Measurements from ENCODE around the gene RFT1. TPM values are rescaled to one million over a fixed set of nuclear protein-coding genes. Genes with fewer than 3 reads are reported as not detected.
A peak's percentile ranks its signal among the peaks of the same experiment; 100 is the strongest.

The RFT1 gene
- total RNA-seq, 1 donor from 2014 or later: 15.5 TPM

DNA sequence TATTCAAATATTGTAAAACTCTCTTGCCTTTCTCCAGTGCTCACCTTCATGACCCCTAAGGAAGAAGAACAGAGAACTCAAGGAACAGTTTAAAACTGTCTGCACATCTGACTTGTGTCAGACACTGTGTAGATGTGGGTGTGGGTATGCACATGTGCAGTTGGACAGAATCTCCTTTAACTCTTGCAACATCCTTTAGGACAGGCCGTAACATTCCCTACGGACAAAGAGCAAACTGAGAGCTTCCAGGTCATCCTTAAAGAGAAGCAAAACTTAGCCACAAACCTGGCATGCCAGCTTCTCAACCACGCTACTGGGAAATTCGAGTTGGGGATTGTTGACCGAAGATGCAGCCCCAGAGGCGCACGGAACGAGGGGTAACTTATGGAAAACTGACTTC lies 80.2 kb downstream of the RFT1 start:
- H3K4me3 ChIP-seq (ENCODE audit: low read depth, low read length): no peak overlapping the region
- no peaks in the 10 kb centered on the region for H3K27me3 ChIP-seq (ENCODE audit: control insufficient read depth, insufficient read depth, low read length)
- DNase-seq (ENCODE audit: low read depth) (no peak), FAIRE-seq (no peak)
- no peaks in the 10 kb centered on the region for H3K36me3 ChIP-seq (ENCODE audit: control insufficient read depth, insufficient read depth, low read length)
- TF ChIP-seq, protein P1, sequence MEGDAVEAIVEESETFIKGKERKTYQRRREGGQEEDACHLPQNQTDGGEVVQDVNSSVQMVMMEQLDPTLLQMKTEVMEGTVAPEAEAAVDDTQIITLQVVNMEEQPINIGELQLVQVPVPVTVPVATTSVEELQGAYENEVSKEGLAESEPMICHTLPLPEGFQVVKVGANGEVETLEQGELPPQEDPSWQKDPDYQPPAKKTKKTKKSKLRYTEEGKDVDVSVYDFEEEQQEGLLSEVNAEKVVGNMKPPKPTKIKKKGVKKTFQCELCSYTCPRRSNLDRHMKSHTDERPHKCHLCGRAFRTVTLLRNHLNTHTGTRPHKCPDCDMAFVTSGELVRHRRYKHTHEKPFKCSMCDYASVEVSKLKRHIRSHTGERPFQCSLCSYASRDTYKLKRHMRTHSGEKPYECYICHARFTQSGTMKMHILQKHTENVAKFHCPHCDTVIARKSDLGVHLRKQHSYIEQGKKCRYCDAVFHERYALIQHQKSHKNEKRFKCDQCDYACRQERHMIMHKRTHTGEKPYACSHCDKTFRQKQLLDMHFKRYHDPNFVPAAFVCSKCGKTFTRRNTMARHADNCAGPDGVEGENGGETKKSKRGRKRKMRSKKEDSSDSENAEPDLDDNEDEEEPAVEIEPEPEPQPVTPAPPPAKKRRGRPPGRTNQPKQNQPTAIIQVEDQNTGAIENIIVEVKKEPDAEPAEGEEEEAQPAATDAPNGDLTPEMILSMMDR (IDR thresholded peaks at IDR 0.05; ENCODE audit: insufficient read depth, low read length, severe bottlenecking): no peak

DNA sequence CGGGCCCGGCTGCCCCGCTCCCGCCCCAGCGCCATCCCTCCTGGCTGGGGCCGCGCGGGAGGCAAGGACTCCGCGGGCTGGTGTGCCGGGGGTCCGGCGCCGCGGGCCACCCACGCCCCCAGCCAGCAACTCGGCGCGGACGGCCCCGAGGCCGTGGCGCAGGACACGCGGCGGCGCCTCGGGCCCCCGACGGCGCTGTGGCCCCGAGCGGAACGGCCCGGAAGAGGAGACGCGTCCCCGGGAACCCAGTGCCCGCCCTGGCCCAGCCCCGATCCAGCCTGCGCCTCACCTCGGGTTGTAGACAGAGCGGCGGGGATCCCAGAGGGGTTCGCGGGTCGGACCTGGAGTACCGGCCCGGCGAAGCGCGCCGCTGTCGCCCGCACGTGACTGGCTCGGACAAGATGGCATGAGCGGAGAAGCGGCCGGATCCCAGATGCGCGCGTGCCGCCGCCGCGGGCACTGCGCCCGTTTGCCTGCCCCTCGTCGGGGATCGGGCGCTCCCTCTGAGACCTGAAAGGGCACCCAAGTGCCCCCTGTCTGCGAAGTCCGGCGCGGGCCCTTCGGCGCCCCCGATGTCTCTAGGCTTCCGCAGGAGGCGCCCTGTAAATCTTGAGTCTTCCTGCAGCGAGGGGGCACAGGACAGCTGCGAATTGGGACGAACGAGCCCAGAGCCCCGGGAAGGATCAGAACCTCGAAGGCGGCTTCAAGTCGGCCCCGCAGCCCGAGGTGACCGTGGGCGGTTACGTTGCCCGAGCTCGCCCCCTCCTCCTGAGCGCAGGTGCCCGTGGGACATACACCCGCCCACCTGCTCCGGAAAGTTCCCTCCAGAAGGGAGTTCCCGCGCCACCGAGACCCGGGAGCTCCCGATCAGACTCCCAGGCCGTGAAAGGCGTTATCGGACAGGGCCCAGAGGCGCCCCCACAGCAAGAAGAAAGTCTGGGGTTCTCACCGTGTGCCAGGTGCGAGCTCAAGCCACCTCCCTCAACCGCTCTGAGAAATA lies 83.8 kb downstream of the RFT1 start:
- no peak for DNase-seq (ENCODE audit: low read depth)
- FAIRE-seq: no peak
- Histone ChIP-seq H3K36me3 (ENCODE audit: control insufficient read depth, insufficient read depth, low read length) (no peaks in the 10 kb centered on the region), H3K4me3 (ENCODE audit: low read depth, low read length) (peak overlapping the region; percentile 62), H3K27me3 (ENCODE audit: control insufficient read depth, insufficient read depth, low read length) (no peaks in the 10 kb centered on the region)
- TF ChIP-seq, protein P1 (IDR thresholded peaks at IDR 0.05; ENCODE audit: insufficient read depth, low read length, severe bottlenecking): peak; percentile 50

DNA sequence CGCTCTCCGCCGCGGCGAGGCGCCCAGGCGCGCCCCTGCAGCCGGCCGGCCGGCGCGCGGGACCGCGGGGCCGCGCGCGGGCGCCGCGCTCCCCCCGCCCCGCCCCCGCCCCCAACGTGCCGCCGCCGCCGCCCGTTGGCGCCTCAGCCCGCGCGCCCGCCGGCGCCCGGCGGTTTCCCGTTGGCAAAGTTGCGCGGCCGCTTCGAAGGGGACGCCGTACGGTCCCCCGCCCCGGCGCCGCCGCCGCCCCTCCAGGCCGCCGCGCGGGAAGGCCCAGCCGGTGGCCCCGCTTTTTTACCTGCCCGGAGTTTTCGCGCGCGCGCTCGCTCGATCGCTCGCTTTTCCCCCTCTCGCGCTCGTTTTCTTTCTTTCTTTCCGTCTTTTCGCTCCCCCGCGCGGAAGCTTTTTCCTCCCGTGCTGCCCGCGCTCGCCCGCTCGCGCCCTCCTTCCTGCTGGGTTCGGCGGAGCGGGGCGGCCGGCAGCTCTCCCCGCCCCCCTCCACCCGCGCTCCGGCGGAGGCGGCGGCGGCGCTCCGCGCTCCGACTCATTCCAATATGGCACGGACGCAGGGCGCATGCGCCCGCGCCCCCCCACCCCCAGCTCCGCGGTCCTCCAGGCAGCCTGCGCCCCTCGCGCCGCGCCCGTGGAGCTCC lies 84.6 kb downstream of the RFT1 start, which contains the start of gene SFMBT1:
Gene SFMBT1 (minus strand): TSS at position 556 of the 653 bp plus-strand sequence. CDS start 76,945 bp downstream, outside the sequence.
- H3K36me3 ChIP-seq (ENCODE audit: control insufficient read depth, insufficient read depth, low read length): no peaks in the 10 kb centered on the region
- peak; percentile 18 for DNase-seq (ENCODE audit: low read depth)
- FAIRE-seq: no peak
- H3K4me3 ChIP-seq (ENCODE audit: low read depth, low read length): peak within 1 kb of the TSS; percentile 62
- TF ChIP-seq, protein P1 (IDR thresholded peaks at IDR 0.05; ENCODE audit: insufficient read depth, low read length, severe bottlenecking): no peak
- no peaks in the 10 kb centered on the region for H3K27me3 ChIP-seq (ENCODE audit: control insufficient read depth, insufficient read depth, low read length)

DNA sequence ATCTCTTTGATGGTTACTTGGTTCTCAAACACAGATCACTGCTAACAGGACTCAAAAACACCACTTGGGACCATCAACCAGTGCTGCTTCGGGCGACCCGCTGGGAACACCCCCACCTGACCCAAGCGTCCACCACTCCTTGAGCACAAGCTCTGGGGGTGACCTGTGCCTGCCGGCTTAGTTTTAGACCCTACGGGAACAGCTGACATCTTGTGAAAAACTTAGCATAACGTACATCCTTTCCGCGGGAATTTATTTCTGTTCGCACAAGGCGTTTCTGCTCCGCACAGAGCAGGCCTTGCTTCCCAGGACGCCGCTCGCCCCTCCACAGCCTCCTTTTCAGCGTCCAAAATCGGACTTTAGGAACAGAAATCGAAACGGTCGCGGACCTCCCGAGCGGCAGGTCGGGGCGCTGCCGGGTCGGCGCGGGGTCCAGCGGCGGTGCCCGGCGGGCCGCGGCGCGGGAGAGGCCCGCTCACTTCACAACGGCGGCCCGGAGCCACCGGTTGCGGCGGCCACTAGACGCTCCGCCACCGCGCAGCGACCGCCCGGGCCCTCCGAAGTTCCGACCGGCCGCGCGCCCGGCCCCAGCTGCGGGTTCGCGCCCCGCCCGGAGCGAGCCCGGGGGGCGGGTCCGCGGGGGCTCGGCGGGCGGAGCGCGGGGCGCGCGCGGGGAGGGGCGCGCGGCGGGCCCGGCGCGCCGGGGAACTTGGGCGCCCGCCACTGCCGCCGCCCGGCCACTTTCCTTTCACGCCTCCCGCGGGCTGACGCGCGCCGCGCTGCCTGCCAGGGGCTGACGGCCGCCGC lies 85.3 kb downstream of the RFT1 start:
- DNase-seq (ENCODE audit: low read depth) (peak; percentile 27), FAIRE-seq (no peak)
- Histone ChIP-seq H3K27me3 (ENCODE audit: control insufficient read depth, insufficient read depth, low read length) (no peaks in the 10 kb centered on the region), H3K4me3 (ENCODE audit: low read depth, low read length) (peak overlapping the region; percentile 62), H3K36me3 (ENCODE audit: control insufficient read depth, insufficient read depth, low read length) (no peaks in the 10 kb centered on the region)
- TF ChIP-seq, protein P1 (IDR thresholded peaks at IDR 0.05; ENCODE audit: insufficient read depth, low read length, severe bottlenecking): no peak

DNA sequence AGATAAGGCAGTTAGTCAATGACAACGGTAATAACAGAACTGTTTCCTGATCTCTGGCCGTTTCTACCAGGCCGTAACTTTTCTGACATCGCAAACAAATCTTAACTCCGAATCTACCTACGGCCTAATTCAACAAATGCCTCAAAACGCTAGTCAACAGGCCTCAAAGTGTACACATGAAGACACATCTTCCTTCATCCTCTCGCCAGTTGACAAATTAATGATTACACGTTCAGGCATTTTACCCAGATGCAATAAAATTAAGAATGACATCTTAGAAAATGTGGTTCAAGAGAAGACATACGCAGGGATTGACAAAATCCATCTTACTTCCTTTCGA lies 85.9 kb downstream of the RFT1 start:
- Histone ChIP-seq H3K27me3 (ENCODE audit: control insufficient read depth, insufficient read depth, low read length) (no peaks in the 10 kb centered on the region), H3K36me3 (ENCODE audit: control insufficient read depth, insufficient read depth, low read length) (no peaks in the 10 kb centered on the region), H3K4me3 (ENCODE audit: low read depth, low read length) (peak overlapping the region; percentile 62)
- peak; percentile 15 for DNase-seq (ENCODE audit: low read depth)
- TF ChIP-seq, protein P1 (IDR thresholded peaks at IDR 0.05; ENCODE audit: insufficient read depth, low read length, severe bottlenecking): no peak
- FAIRE-seq: no peak
